ENCODE results near the gene CAVIN3. TPM values are rescaled to one million over a fixed set of nuclear protein-coding genes. Genes with fewer than 3 reads are reported as not detected.
A peak's percentile ranks its signal among the peaks of the same experiment; 100 is the strongest.

The CAVIN3 gene
- total RNA-seq, 2 experiments from 2014 or later = 0.27 TPM; not detected in 1

- Mint-ChIP-seq H3K36me3 (ENCODE audit: low read depth) (no peaks in the 10 kb centered on the region), H3K27ac (no peak overlapping the region), H3K4me1 (ENCODE audit: low read depth) (peaks cover 5% of the 10 kb centered on the region), H3K4me3 (no peak overlapping the region), H3K27me3 (peaks cover 59% of the 10 kb centered on the region), H3K9me3 (no peaks in the 10 kb centered on the region)
- Histone ChIP-seq H3K4me3 (ENCODE audit: low read length) (no peak overlapping the region), H3K36me3 (ENCODE audit: insufficient read depth, low read length) (no peaks in the 10 kb centered on the region), H3K27me3 (ENCODE audit: control insufficient read depth in 1 of 2, insufficient read depth in 2 of 2, low read length in 2 of 2) (peaks cover 37 to 46% of the 10 kb centered on the region in 2 experiments), H3K4me1 (ENCODE audit: insufficient read depth, low read length) (peaks cover 20% of the 10 kb centered on the region), H3K9me3 (ENCODE audit: control insufficient read depth in 1 of 2, insufficient read depth in 1 of 2, low read length in 2 of 2) (peaks cover 0 to 4% of the 10 kb centered on the region in 2 experiments), H3K27ac (ENCODE audit: low read depth in 1 of 2, low read length in 2 of 2) (no peak overlapping the region)
- intact Hi-C loops (cut with DNase I, micrococcal nuclease) = loop anchor here in 1 of 2 experiments (2.0 kb wide), 1 partner anchor 291 kb away; no protein-coding TSS in a partner anchor
- TF ChIP-seq CTCF (IDR thresholded peaks at IDR 0.05) = peak; percentile 58
- ChIA-PET POLR2A (no interaction called here), CTCF (interaction anchor here (0.5 kb wide), 1 partner anchor 13 kb away, joined by 3 read pairs; no protein-coding TSS in a partner anchor)
- peak; percentile 48 for ATAC-seq (ENCODE audit: poor library complexity)
- DNase-seq = peak in 6 of 14 experiments; percentile 2 to 58 (median 24)
Measured at GRCh38 chr11:6315811-6316425, 4.4 kb downstream of the CAVIN3 start.

GRCh38 chr11:6312106-6312505, 8.2 kb downstream of the CAVIN3 start:
- Histone ChIP-seq H3K4me3 (ENCODE audit: low read length) (no peak overlapping the region), H3K27me3 (ENCODE audit: control insufficient read depth in 1 of 2, insufficient read depth in 2 of 2, low read length in 2 of 2) (peaks cover 12% of the 10 kb centered on the region in 2 experiments), H3K9me3 (ENCODE audit: control insufficient read depth in 1 of 2, insufficient read depth in 1 of 2, low read length in 2 of 2) (no peaks in the 10 kb centered on the region), H3K4me1 (ENCODE audit: insufficient read depth, low read length) (peaks cover 3% of the 10 kb centered on the region), H3K36me3 (ENCODE audit: insufficient read depth, low read length) (no peaks in the 10 kb centered on the region), H3K27ac (ENCODE audit: low read depth in 1 of 2, low read length in 2 of 2) (no peak overlapping the region)
- ChIA-PET CTCF (no interaction called here), POLR2A (no interaction called here)
- H3K4me3 Mint-ChIP-seq = no peak overlapping the region
- no peaks in the 10 kb centered on the region for H3K9me3 Mint-ChIP-seq
- no peaks in the 10 kb centered on the region for H3K36me3 Mint-ChIP-seq (ENCODE audit: low read depth)
- H3K4me1 Mint-ChIP-seq (ENCODE audit: low read depth) = no peaks in the 10 kb centered on the region
- no peak for ATAC-seq (ENCODE audit: poor library complexity)
- TF ChIP-seq CTCF (IDR thresholded peaks at IDR 0.05) = no peak
- no peak for DNase-seq
- intact Hi-C loops (cut with DNase I, micrococcal nuclease) = no loop called here
- H3K27me3 Mint-ChIP-seq = peaks cover 55% of the 10 kb centered on the region
- no peak overlapping the region for H3K27ac Mint-ChIP-seq

GRCh38 chr11:6307876-6308275, 12.4 kb downstream of the CAVIN3 start:
- ChIA-PET POLR2A (no interaction called here), CTCF (interaction anchor here (1.2 kb wide), 1 partner anchor 18 kb away, joined by 3 read pairs; no protein-coding TSS in a partner anchor)
- H3K27ac Mint-ChIP-seq = no peak overlapping the region
- Histone ChIP-seq H3K27me3 (ENCODE audit: control insufficient read depth in 1 of 2, insufficient read depth in 2 of 2, low read length in 2 of 2) (peaks cover 0 to 7% of the 10 kb centered on the region in 2 experiments), H3K4me1 (ENCODE audit: insufficient read depth, low read length) (no peaks in the 10 kb centered on the region), H3K9me3 (ENCODE audit: control insufficient read depth in 1 of 2, insufficient read depth in 1 of 2, low read length in 2 of 2) (no peaks in the 10 kb centered on the region), H3K4me3 (ENCODE audit: low read length) (no peak overlapping the region), H3K27ac (ENCODE audit: low read depth in 1 of 2, low read length in 2 of 2) (no peak overlapping the region), H3K36me3 (ENCODE audit: insufficient read depth, low read length) (no peaks in the 10 kb centered on the region)
- H3K4me1 Mint-ChIP-seq (ENCODE audit: low read depth) = no peaks in the 10 kb centered on the region
- no peak for TF ChIP-seq CTCF (IDR thresholded peaks at IDR 0.05)
- H3K36me3 Mint-ChIP-seq (ENCODE audit: low read depth) = no peaks in the 10 kb centered on the region
- H3K9me3 Mint-ChIP-seq = no peaks in the 10 kb centered on the region
- H3K4me3 Mint-ChIP-seq = no peak overlapping the region
- DNase-seq = no peak
- H3K27me3 Mint-ChIP-seq = peaks cover 40% of the 10 kb centered on the region
- no peak for ATAC-seq (ENCODE audit: poor library complexity)
- intact Hi-C loops (cut with DNase I, micrococcal nuclease) = no loop called here

Measured in CD4-positive, alpha-beta T cell (primary cell).